IPS DF 4.7 (cell line): ENCODE measurements around the gene IVNS1ABP.
"Not testable (repeated sequence)": the region's sequence is repeated elsewhere in the genome, so short reads cannot be mapped to it uniquely, and the experiment has no call there.

ENCODE experiments used
- DNase-seq: peaks from one replicate; pipeline ENCODE4 v3.0.0-alpha.2; 2013; ENCODE audit warnings: low spot score; ENCODE audit errors: extremely low read depth

IVNS1ABP gene

GRCh38 chr1:185257116-185257949, 59.7 kb downstream of the IVNS1ABP start:
- not testable (repeated sequence) for DNase-seq

- not testable (repeated sequence) for DNase-seq
These were observed 61.4 kb downstream of the IVNS1ABP start for GRCh38 chr1:185255595-185255994.

GRCh38 chr1:185252404-185252803, 64.6 kb downstream of the IVNS1ABP start:
- not testable (repeated sequence) for DNase-seq

- not testable (repeated sequence) for DNase-seq
These were observed 65.1 kb downstream of the IVNS1ABP start for GRCh38 chr1:185251928-185252327.

- DNase-seq, result no peak
These were observed 67.0 kb downstream of the IVNS1ABP start for GRCh38 chr1:185250063-185250462.

- DNase-seq, result no peak
These were observed 67.5 kb downstream of the IVNS1ABP start for GRCh38 chr1:185249563-185249962.
